Fibroblast of the aortic adventitia (primary cell): ENCODE results near the gene PACS2. TPM values are rescaled to one million over a fixed set of nuclear protein-coding genes. Genes with fewer than 3 reads are reported as not detected.
"Not testable (repeated sequence)": the region's sequence is repeated elsewhere in the genome, so short reads cannot be mapped to it uniquely, and the experiment has no call there.

ENCODE experiments used
- DNase-seq: peaks from one replicate; pipeline ENCODE4 v3.0.0-alpha.2; 2010; ENCODE audit warnings: low read depth
- H3K4me3 ChIP-seq: 2 replicates; pipeline ENCODE4 v1.5.1; 2011; ENCODE audit warnings: low read depth, mild to moderate bottlenecking, control low read depth, low read length, moderate library complexity
- total RNA-seq: library from RNA; depleted of rRNA; stranded (reverse); fragments of >200 nt; gene quantifications from 2 replicates; pipeline ENCODE4 v1.2.3, GENCODE V29; 2012; ENCODE audit warnings: low replicate concordance
- TF ChIP-seq, protein P1 (sequence below): IDR thresholded peaks from 2 replicates; pipeline ENCODE4 v1.5.1; 2011; ENCODE audit warnings: mild to moderate bottlenecking, low read length, control low read depth, inconsistent platforms; ENCODE audit not compliant: insufficient read depth

Gene PACS2
- total RNA-seq, 1 donor: 48.6 TPM

DNA sequence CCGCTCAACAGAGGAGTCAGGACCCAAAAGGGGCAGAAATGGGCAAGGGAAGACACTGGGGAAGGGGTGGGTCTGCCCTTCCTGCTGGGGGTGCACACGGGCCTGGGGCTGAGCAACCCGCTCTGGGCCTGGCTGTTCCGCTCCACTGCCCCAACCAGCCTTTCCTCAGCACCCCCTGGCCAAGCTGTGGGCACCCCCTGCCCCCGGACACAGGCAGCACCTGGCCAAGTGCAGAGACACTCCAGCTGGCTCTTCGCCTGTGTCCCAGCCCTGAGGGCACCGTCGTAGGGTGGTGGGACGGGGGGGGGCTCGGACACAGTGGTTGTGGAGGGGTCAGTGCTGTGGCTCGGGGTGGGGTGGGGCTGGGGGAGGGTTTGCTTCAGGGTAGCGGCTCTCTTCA is 10.3 kb downstream of the PACS2 start:
- DNase-seq: no peak
- TF ChIP-seq, protein P1, sequence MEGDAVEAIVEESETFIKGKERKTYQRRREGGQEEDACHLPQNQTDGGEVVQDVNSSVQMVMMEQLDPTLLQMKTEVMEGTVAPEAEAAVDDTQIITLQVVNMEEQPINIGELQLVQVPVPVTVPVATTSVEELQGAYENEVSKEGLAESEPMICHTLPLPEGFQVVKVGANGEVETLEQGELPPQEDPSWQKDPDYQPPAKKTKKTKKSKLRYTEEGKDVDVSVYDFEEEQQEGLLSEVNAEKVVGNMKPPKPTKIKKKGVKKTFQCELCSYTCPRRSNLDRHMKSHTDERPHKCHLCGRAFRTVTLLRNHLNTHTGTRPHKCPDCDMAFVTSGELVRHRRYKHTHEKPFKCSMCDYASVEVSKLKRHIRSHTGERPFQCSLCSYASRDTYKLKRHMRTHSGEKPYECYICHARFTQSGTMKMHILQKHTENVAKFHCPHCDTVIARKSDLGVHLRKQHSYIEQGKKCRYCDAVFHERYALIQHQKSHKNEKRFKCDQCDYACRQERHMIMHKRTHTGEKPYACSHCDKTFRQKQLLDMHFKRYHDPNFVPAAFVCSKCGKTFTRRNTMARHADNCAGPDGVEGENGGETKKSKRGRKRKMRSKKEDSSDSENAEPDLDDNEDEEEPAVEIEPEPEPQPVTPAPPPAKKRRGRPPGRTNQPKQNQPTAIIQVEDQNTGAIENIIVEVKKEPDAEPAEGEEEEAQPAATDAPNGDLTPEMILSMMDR: no peak
- no peak overlapping the region for H3K4me3 ChIP-seq

DNA sequence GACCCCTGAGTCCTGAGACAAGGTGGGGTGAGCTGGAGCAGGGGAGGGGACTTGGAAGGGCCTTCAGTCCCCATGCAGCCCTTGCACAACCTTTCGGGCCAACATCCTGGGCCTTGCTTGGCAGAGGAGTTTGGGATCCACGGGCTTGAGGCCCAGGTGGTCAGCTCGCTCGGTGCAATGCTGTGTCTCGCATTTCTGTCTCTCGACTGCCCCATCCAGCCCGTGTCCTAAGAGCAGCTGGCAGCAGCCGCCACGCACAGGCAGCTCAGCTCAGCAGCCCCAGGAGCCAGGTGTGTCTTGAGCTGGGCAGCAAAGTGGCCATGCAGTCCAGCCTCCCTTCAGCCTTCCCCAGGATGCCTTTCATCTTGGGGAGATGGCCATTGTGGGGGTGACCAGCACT is 10.8 kb downstream of the PACS2 start:
- DNase-seq: no peak
- TF ChIP-seq, protein P1: no peak

DNA sequence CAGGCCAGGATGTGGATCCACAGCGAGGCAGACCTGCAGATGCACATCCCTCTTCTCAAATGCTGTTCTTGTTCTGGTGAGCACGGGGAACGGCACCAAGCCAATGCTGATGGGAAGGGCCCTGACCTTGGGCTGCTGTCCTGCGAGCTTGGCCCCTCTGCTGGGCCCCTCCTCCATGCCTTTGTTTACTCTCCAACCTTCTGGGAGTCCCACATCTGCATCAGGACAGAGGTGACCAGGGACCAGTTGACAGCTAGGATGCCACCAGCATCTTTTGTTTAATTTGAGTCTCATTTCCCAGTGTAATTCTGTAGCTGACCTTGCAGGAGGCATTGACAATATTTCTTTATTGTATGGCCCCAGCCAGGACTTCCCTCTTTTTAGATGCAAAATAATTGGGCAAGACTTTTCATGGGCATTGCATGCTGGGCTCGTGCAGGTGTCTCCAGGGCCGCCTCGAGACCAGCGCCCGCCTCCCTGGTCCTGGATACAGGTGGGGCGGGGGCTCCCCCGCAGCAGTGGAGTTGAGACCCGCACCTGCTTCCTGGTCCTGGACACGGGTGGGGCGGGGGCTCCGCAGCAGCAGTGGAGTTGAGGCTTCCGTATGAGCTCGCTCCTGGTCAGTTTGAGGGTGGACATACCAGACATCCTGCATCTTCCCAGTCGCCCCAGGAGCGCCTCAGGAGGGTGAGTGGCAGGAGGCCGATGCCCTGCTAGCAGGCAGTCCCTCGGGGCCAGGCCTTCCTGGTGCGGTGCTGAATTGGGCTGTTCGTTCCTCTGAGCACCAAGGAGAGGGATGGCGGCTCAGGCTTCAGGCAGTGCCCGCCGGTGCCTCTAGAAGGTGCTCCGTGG is 11.4 kb downstream of the PACS2 start:
- TF ChIP-seq, protein P1: no peak
- no peak for DNase-seq
- H3K4me3 ChIP-seq: no peak overlapping the region

More for the DNA sequence above, 10.8 kb downstream of the PACS2 start:
- H3K4me3 ChIP-seq: no peak overlapping the region

DNA sequence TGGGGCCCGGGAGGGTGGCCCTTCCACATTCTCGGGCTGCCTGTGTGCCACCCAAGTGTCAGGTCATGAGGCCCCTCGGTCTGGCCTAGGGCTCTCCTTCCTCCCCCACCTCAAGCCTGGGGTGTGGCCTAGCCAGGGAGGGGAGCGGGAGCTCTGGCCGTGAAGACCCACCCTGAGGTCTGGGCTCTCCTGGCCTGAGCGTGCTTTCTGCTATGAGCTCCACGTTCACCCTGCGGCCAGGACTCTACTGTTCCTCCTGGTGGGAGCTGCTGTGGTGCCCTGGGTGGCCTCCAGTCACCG is 12.0 kb downstream of the PACS2 start:
- no peak overlapping the region for H3K4me3 ChIP-seq
- DNase-seq: no peak
- TF ChIP-seq, protein P1: no peak

DNA sequence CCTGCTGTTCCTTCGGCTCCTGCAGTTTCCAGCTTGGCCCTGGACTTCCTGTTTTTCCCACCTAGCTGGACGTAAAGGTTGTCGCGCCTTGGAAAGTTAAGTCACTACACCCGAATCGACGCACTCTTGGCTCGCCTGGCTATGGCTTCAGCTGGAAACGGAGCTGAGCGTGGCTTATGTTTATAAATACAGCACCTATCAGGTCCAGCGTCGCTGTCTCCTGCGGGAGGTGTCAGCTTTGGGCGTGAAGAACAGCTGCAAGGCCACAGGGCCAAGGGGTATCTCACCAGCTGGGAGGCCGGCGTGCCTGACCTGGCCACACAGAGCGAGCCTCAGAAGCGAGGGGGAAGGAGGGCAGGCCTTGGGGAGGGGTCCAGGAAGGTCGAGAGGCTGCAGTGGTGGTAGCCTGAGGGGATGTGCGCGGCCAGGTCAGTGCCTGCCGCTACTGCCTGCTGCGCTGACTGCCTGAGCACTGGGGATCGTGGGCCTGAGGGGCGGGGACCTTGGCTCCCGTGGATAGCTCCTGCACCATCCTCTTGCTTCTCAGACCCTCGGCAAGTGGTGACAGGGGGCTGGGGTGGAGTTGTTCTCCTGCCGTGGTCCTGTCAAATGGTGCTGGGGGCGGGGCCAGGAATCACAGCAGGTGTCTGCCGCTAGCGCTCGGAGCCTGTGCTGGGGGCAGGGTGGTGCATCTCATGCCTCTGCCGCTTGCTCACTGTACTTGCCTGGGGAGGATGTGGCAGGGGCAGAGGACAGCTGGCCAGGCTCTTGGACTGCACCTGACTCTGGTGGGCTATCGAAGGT is 12.5 kb downstream of the PACS2 start:
- TF ChIP-seq, protein P1: no peak
- no peak for DNase-seq
- no peak overlapping the region for H3K4me3 ChIP-seq

DNA sequence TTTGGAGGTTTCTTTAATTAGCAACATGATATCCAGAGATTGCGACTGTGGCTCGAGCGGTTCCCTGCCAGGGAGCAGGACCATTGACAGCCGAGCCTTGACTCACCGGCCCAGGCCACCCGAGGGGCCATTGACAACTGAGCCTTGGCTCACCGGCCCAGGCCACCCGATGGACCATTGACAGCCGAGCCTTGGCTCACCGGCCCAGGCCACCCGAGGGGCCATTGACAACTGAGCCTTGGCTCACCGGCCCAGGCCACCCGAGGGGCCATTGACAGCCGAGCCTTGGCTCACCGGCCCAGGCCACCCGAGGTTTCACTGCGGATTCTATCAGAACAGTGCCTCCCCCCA is 13.1 kb downstream of the PACS2 start:
- H3K4me3 ChIP-seq, DNase-seq: not testable (repeated sequence)

DNA sequence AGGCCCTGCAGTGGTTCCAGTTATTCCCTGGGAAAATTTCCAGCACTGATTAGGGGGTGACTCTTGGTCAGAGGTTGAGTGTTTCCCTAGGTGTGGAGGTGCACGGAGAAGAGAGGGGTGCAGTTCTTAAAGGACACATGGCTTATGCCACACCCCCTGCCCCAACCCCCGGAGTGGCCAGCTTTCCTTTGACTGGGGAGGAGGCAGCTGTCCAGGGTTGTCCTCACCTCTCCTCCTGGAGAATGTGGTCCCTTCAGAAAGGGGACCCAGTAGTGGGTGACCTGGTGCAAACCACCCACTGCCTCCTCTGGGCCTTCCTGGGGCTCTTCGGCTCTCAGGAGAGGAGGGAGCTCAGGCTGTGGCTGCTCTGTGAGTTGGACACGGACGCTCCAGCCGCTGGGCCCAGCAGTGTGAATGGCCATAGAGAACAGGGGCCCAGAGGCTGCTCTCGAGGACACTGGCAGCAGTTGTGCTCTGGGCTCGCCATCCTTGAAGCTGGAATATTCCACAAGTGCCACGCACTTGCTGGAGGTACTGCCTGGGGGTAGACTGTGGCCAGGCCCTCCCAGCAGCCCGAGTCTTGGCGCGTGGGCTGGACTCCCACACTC is 13.6 kb downstream of the PACS2 start:
- TF ChIP-seq, protein P1: no peak
- no peak for DNase-seq
- H3K4me3 ChIP-seq: no peak overlapping the region
